ENCODE results near the gene TTC39A.

DNA sequence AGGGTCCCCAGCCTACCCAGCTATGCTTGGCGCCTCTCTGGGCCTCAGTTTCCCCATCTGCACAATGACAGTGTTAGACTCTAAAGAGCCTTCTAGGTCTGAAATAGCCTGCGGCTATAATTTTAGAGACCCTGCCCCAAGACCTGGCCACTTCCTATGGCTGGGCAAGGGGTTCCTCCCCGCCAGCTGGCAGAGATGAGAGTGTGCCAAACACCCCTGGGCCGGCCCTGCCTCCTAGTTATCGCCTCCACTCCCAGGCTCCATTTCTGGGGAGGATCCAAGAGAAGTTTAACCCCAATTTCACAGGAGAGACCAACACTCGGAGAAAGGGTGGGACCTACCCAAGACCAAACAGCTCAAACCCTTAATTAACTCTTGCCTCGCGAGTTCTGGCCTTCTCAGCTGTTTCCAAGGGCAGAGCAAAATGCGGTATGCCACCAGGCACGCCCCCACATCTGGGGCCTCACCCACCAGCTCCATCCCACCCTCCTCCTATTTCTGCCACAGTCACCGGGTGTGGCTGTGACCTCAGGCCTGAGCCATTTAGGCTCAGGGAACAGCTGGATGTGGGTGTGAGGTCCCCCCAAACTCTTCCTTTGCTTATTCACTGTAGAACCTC lies 35.7 kb downstream of the TTC39A start:
- TF ChIP-seq POLR2A (IDR thresholded peaks at IDR 0.05; ENCODE audit: extremely low read depth, insufficient read length) = no peak
- TF ChIP-seq, protein P1, sequence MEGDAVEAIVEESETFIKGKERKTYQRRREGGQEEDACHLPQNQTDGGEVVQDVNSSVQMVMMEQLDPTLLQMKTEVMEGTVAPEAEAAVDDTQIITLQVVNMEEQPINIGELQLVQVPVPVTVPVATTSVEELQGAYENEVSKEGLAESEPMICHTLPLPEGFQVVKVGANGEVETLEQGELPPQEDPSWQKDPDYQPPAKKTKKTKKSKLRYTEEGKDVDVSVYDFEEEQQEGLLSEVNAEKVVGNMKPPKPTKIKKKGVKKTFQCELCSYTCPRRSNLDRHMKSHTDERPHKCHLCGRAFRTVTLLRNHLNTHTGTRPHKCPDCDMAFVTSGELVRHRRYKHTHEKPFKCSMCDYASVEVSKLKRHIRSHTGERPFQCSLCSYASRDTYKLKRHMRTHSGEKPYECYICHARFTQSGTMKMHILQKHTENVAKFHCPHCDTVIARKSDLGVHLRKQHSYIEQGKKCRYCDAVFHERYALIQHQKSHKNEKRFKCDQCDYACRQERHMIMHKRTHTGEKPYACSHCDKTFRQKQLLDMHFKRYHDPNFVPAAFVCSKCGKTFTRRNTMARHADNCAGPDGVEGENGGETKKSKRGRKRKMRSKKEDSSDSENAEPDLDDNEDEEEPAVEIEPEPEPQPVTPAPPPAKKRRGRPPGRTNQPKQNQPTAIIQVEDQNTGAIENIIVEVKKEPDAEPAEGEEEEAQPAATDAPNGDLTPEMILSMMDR (IDR thresholded peaks at IDR 0.05; ENCODE audit: low read depth, low read length) = no peak
- TF ChIP-seq, protein P2, sequence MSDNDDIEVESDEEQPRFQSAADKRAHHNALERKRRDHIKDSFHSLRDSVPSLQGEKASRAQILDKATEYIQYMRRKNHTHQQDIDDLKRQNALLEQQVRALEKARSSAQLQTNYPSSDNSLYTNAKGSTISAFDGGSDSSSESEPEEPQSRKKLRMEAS (IDR thresholded peaks at IDR 0.05; ENCODE audit: low read depth, low read length) = no peak
- TF ChIP-seq MYC (IDR thresholded peaks at IDR 0.05; ENCODE audit: low read depth, low read length) = no peak

Data from NB4 (cell line).